ENCODE results near the gene KIAA0513.

GRCh38 chr16:84985079-84986065 is 42.2 kb upstream of the KIAA0513 start:
- TF ChIP-seq CTCF (optimal IDR thresholded peaks at IDR 0.05 in 1 of 3, IDR thresholded peaks at IDR 0.05 in 1 of 3, conservative IDR thresholded peaks at IDR 0.05 in 1 of 3; ENCODE audit: extremely low read depth in 1 of 3, insufficient read depth in 2 of 3, low read length in 3 of 3): no peak
- no peak for TF ChIP-seq EZH2 (IDR thresholded peaks at IDR 0.05; ENCODE audit: low read length)
